GM21526 (cell line): ENCODE results near the gene INPP4B.
"Not testable (repeated sequence)": the region's sequence is repeated elsewhere in the genome, so short reads cannot be mapped to it uniquely, and the experiment has no call there.

Source experiments
- ATAC-seq: cut with Tn5 transposase; IDR thresholded peaks from one replicate; pipeline ENCODE4 v1.9.1; 2021; ENCODE audit warnings: moderate library complexity; ENCODE audit not compliant: unreplicated experiment, low FRiP score

INPP4B gene

GRCh38 chr4:142826503-142827241 lies 19.4 kb downstream of the INPP4B start:
- no peak for ATAC-seq

- ATAC-seq = no peak
Measured at GRCh38 chr4:142824368-142824767, 21.7 kb downstream of the INPP4B start.

- ATAC-seq = no peak
Measured at GRCh38 chr4:142823796-142824195, 22.3 kb downstream of the INPP4B start.

- no peak for ATAC-seq
Measured at GRCh38 chr4:142818476-142818875, 27.6 kb downstream of the INPP4B start.

GRCh38 chr4:142818031-142818430 lies 28.1 kb downstream of the INPP4B start:
- ATAC-seq = no peak

- ATAC-seq = no peak
Measured at GRCh38 chr4:142817442-142817841, 28.7 kb downstream of the INPP4B start.

GRCh38 chr4:142815834-142816233 lies 30.3 kb downstream of the INPP4B start:
- ATAC-seq = no peak

GRCh38 chr4:142813388-142813787 lies 32.7 kb downstream of the INPP4B start:
- no peak for ATAC-seq

GRCh38 chr4:142812091-142812490 lies 34.0 kb downstream of the INPP4B start:
- no peak for ATAC-seq

- ATAC-seq = no peak
Measured at GRCh38 chr4:142811034-142811433, 35.1 kb downstream of the INPP4B start.

- ATAC-seq = no peak
Measured at GRCh38 chr4:142809559-142809958, 36.5 kb downstream of the INPP4B start.

GRCh38 chr4:142803879-142804278 lies 42.2 kb downstream of the INPP4B start:
- ATAC-seq = not testable (repeated sequence)

GRCh38 chr4:142801966-142802365 lies 44.1 kb downstream of the INPP4B start:
- no peak for ATAC-seq

- ATAC-seq = no peak
Measured at GRCh38 chr4:142781114-142781513, 65.0 kb downstream of the INPP4B start.

GRCh38 chr4:142778900-142779299 lies 67.2 kb downstream of the INPP4B start:
- ATAC-seq = no peak

- ATAC-seq = no peak
Measured at GRCh38 chr4:142778430-142778829, 67.7 kb downstream of the INPP4B start.

- ATAC-seq = no peak
Measured at GRCh38 chr4:142777045-142777743, 68.9 kb downstream of the INPP4B start.

GRCh38 chr4:142776026-142776425 lies 70.1 kb downstream of the INPP4B start:
- no peak for ATAC-seq

GRCh38 chr4:142773505-142773904 lies 72.6 kb downstream of the INPP4B start:
- ATAC-seq = no peak

- ATAC-seq = no peak
Measured at GRCh38 chr4:142762280-142762679, 83.8 kb downstream of the INPP4B start.

- no peak for ATAC-seq
Measured at GRCh38 chr4:142752202-142752786, 93.8 kb downstream of the INPP4B start.
